ENCODE results near the gene CCDC24.

The CCDC24 gene

DNA sequence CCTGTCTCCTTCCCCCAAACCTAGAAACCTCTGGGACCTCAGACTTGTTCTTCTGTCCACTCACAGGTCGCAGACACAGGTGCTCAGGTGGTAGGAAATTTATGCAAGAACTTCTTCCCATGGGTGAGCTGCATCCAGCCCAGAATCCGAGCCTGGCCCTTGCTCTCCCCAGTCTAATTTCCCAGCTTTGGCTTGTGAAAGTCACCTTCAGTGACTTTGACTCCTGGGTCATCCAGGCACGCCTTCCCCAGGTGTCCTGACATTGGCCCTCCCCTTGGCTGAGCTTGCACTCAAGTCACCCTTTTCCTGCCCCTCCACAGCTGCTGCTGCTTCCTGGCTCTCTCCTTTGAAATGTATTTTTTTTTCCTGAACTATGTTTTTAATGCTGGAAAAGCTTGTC, 38.0 kb upstream of the CCDC24 start:
- H3K27ac ChIP-seq (ENCODE audit: low read depth, low read length), result no peak overlapping the region

DNA sequence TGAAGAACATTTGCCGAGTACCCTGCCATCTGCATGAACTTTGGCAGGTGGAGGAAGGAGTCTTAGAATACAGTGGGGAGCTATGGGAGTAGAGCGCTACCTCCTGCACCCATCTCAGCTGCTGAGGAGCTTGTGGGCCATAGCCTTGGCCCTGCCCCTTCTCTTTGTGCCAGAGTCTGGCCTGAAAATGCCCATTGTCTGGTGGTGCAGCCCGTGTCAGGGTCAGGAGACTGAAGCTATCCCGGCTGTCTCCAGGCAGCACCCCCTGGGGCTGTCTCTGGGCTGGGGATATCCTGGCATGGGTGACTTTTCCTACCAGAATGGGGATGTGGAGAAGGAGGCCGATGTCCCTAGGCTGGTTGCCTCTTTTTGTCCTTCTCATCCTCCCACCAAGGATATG, 37.4 kb upstream of the CCDC24 start:
- no peak overlapping the region for H3K4me3 ChIP-seq (ENCODE audit: low read length)
- H3K4me1 ChIP-seq (ENCODE audit: control insufficient read depth, insufficient read depth, low read length), result no peaks in the 10 kb centered on the region
- no peak overlapping the region for H3K9ac ChIP-seq (ENCODE audit: low read length)
- H3K27ac ChIP-seq (ENCODE audit: low read depth, low read length), result no peak overlapping the region
- peaks cover 25% of the 10 kb centered on the region for H3K36me3 ChIP-seq (ENCODE audit: control insufficient read depth, insufficient read depth, low read length)
- no peaks in the 10 kb centered on the region for H3K27me3 ChIP-seq (ENCODE audit: control insufficient read depth, insufficient read depth, low read length)

More for the DNA sequence above, 38.0 kb upstream of the CCDC24 start:
- H3K4me1 ChIP-seq (ENCODE audit: control insufficient read depth, insufficient read depth, low read length), result peaks cover 2% of the 10 kb centered on the region
- no peak overlapping the region for H3K9ac ChIP-seq (ENCODE audit: low read length)
- no peak overlapping the region for H3K4me3 ChIP-seq (ENCODE audit: low read length)
- peaks cover 25% of the 10 kb centered on the region for H3K36me3 ChIP-seq (ENCODE audit: control insufficient read depth, insufficient read depth, low read length)
- no peaks in the 10 kb centered on the region for H3K27me3 ChIP-seq (ENCODE audit: control insufficient read depth, insufficient read depth, low read length)

DNA sequence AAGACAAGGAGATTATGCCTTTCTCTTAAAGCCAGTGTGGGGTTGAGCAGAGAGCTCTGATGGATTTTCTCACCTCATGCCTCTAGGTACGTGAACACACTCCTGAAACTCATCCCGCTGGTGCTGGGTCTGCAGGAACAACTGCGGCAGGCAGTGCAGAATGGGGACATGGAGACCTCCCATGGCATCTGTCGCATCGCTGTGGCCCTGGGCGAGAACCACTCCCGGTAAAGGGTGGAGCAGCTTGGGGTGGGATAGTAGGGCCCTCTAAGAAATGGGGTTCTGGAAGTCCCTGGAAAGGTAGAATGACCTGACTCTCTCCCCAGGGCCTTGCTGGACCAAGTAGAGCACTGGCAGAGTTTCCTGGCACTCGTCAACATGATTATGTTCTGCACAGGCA, 35.2 kb upstream of the CCDC24 start:
- H3K36me3 ChIP-seq (ENCODE audit: control insufficient read depth, insufficient read depth, low read length), result peaks cover 20% of the 10 kb centered on the region
- no peak overlapping the region for H3K27ac ChIP-seq (ENCODE audit: low read depth, low read length)
- H3K4me1 ChIP-seq (ENCODE audit: control insufficient read depth, insufficient read depth, low read length), result no peaks in the 10 kb centered on the region
- no peaks in the 10 kb centered on the region for H3K27me3 ChIP-seq (ENCODE audit: control insufficient read depth, insufficient read depth, low read length)
- H3K9ac ChIP-seq (ENCODE audit: low read length), result no peak overlapping the region
- H3K4me3 ChIP-seq (ENCODE audit: low read length), result no peak overlapping the region

DNA sequence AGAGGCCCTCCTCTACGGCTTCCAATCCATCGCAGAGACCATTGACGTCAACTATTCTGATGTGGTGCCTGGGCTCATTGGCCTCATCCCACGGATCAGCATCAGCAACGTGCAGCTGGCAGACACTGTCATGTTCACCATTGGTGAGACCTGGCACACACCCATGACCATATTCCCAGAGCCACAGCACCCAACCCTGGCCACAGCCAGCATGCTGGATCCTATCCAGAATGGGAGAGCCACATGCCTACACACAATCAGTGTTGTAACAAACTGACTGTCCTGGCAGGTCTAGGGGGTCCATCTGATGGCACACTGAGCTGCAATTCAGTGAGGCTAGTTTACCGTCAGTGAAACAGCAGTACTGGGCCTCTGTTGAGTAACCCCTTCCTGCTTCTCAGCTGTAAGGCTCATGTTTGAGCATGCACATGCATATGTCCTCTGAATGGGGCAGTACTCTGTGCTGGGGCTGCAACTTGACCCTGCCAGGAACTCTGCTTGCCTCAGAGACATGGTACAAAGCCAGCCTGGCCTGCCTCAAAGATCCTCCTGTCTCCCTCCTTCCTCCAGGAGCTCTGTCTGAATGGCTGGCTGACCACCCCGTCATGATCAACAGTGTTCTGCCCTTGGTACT, 33.9 kb upstream of the CCDC24 start:
- no peak overlapping the region for H3K4me3 ChIP-seq (ENCODE audit: low read length)
- no peaks in the 10 kb centered on the region for H3K4me1 ChIP-seq (ENCODE audit: control insufficient read depth, insufficient read depth, low read length)
- no peaks in the 10 kb centered on the region for H3K27me3 ChIP-seq (ENCODE audit: control insufficient read depth, insufficient read depth, low read length)
- no peak overlapping the region for H3K27ac ChIP-seq (ENCODE audit: low read depth, low read length)
- peaks cover 22% of the 10 kb centered on the region for H3K36me3 ChIP-seq (ENCODE audit: control insufficient read depth, insufficient read depth, low read length)
- H3K9ac ChIP-seq (ENCODE audit: low read length), result no peak overlapping the region

GRCh38 chr1:43958351-43959255, 32.8 kb upstream of the CCDC24 start:
- no peaks in the 10 kb centered on the region for H3K27me3 ChIP-seq (ENCODE audit: control insufficient read depth, insufficient read depth, low read length)
- H3K4me3 ChIP-seq (ENCODE audit: low read length), result no peak overlapping the region
- H3K27ac ChIP-seq (ENCODE audit: low read depth, low read length), result no peak overlapping the region
- peaks cover 22% of the 10 kb centered on the region for H3K36me3 ChIP-seq (ENCODE audit: control insufficient read depth, insufficient read depth, low read length)
- no peak overlapping the region for H3K9ac ChIP-seq (ENCODE audit: low read length)
- no peaks in the 10 kb centered on the region for H3K4me1 ChIP-seq (ENCODE audit: control insufficient read depth, insufficient read depth, low read length)

- H3K36me3 ChIP-seq (ENCODE audit: control insufficient read depth, insufficient read depth, low read length), result peaks cover 22% of the 10 kb centered on the region
- no peak overlapping the region for H3K9ac ChIP-seq (ENCODE audit: low read length)
These were observed 30.6 kb upstream of the CCDC24 start for GRCh38 chr1:43960798-43961197.

DNA sequence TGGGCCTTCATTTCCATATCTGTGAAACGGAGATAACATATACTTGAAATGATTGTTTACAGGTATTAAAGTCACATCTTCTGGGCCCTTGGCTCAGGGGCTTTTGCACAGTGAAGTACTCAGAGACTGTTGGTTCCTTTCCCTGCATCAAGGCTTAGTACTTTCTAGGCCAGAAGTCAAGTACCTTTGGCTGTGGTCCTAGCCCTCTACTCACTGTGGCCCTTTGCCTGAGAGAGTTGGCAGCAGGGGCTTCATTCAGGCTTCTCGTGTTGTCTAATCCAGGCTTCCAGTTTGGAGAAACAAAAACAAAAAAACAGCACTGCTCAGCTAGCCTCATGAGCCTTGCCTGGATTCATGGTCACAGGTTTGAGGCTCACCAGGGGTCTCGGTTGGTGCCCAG, 29.7 kb upstream of the CCDC24 start:
- Histone ChIP-seq H3K36me3 (ENCODE audit: control insufficient read depth, insufficient read depth, low read length) (peaks cover 19% of the 10 kb centered on the region), H3K9ac (ENCODE audit: low read length) (no peak overlapping the region), H3K4me3 (ENCODE audit: low read length) (no peak overlapping the region), H3K27ac (ENCODE audit: low read depth, low read length) (no peak overlapping the region), H3K27me3 (ENCODE audit: control insufficient read depth, insufficient read depth, low read length) (no peaks in the 10 kb centered on the region), H3K4me1 (ENCODE audit: control insufficient read depth, insufficient read depth, low read length) (no peaks in the 10 kb centered on the region)

More at GRCh38 chr1:43960798-43961197, 30.6 kb upstream of the CCDC24 start:
- Histone ChIP-seq H3K27me3 (ENCODE audit: control insufficient read depth, insufficient read depth, low read length) (no peaks in the 10 kb centered on the region), H3K4me1 (ENCODE audit: control insufficient read depth, insufficient read depth, low read length) (no peaks in the 10 kb centered on the region), H3K27ac (ENCODE audit: low read depth, low read length) (no peak overlapping the region), H3K4me3 (ENCODE audit: low read length) (no peak overlapping the region)

DNA sequence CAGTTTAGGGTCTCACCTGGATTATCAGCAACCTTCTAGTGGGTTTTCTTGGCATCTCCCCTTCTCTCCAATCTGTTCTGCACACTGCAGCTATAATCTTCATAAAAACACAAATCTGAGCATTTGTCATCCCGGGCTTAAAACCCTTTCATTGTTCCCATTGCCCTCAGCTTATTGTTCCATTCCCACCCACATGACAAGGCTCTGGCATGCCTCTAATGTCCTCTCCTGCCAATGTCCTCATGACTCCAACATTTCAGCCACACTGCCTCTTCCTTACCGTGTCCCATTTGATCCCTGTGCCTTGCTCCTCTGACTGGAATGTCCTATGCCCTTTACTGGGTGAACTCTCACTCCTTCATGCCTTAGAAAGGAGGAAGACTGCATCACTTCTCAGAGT, 29.1 kb upstream of the CCDC24 start:
- Histone ChIP-seq H3K27me3 (ENCODE audit: control insufficient read depth, insufficient read depth, low read length) (no peaks in the 10 kb centered on the region), H3K4me3 (ENCODE audit: low read length) (no peak overlapping the region), H3K36me3 (ENCODE audit: control insufficient read depth, insufficient read depth, low read length) (peaks cover 14% of the 10 kb centered on the region), H3K27ac (ENCODE audit: low read depth, low read length) (no peak overlapping the region), H3K9ac (ENCODE audit: low read length) (no peak overlapping the region), H3K4me1 (ENCODE audit: control insufficient read depth, insufficient read depth, low read length) (no peaks in the 10 kb centered on the region)

- no peak overlapping the region for H3K27ac ChIP-seq (ENCODE audit: low read depth, low read length)
- H3K27me3 ChIP-seq (ENCODE audit: control insufficient read depth, insufficient read depth, low read length), result no peaks in the 10 kb centered on the region
- no peak overlapping the region for H3K4me3 ChIP-seq (ENCODE audit: low read length)
- H3K9ac ChIP-seq (ENCODE audit: low read length), result no peak overlapping the region
- peaks cover 7% of the 10 kb centered on the region for H3K36me3 ChIP-seq (ENCODE audit: control insufficient read depth, insufficient read depth, low read length)
- H3K4me1 ChIP-seq (ENCODE audit: control insufficient read depth, insufficient read depth, low read length), result no peaks in the 10 kb centered on the region
These were observed 28.4 kb upstream of the CCDC24 start for GRCh38 chr1:43963006-43963405.

DNA sequence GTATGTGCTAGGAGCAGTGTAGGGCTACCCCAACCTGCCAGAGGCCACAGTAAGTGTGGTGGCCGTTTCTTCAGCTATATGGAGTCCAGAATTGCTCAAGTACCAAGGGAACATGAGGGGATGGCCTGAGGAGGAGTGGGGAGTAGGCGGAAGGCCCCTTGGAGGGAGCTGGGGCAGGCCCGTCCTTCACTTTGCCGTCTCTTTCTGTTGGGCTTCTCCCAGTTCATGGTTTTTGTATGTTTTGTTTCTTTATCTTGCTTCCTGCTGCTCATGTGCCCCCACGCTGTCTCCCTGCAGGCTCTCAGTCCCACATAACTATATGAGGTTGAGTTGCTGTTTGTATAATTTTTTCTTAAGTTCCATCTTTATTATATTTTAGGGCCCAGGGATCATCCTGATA, 27.5 kb upstream of the CCDC24 start:
- H3K4me1 ChIP-seq (ENCODE audit: control insufficient read depth, insufficient read depth, low read length), result no peaks in the 10 kb centered on the region
- no peaks in the 10 kb centered on the region for H3K27me3 ChIP-seq (ENCODE audit: control insufficient read depth, insufficient read depth, low read length)
- H3K4me3 ChIP-seq (ENCODE audit: low read length), result no peak overlapping the region
- peaks cover 5% of the 10 kb centered on the region for H3K36me3 ChIP-seq (ENCODE audit: control insufficient read depth, insufficient read depth, low read length)
- no peak overlapping the region for H3K9ac ChIP-seq (ENCODE audit: low read length)
- H3K27ac ChIP-seq (ENCODE audit: low read depth, low read length), result no peak overlapping the region

DNA sequence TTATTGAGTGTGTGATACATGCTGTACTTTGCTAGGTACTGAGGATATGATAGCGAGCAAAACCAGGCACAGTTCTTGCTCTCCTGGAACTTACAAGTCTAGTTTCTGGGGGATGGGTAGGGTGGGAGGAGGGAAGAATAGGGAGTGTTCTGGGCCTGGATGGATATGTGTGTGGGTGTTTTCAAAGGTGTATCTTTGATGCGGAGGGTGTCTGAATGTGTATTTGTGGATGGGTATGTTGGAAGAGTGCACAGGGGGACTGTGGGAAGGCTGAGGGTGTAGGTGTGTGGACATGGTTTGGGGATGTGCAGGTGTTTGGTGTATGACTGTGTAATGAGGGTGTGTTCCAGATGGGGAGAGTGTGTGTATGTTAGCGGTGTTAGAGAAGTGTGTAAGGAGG, 26.1 kb upstream of the CCDC24 start:
- H3K36me3 ChIP-seq (ENCODE audit: control insufficient read depth, insufficient read depth, low read length), result peaks cover 5% of the 10 kb centered on the region
- H3K4me1 ChIP-seq (ENCODE audit: control insufficient read depth, insufficient read depth, low read length), result peaks cover 2% of the 10 kb centered on the region
- no peak overlapping the region for H3K4me3 ChIP-seq (ENCODE audit: low read length)
- H3K27ac ChIP-seq (ENCODE audit: low read depth, low read length), result no peak overlapping the region
- no peak overlapping the region for H3K9ac ChIP-seq (ENCODE audit: low read length)
- no peaks in the 10 kb centered on the region for H3K27me3 ChIP-seq (ENCODE audit: control insufficient read depth, insufficient read depth, low read length)

GRCh38 chr1:43968348-43968948, 23.0 kb upstream of the CCDC24 start:
- no peak overlapping the region for H3K4me3 ChIP-seq (ENCODE audit: low read length)
- no peak overlapping the region for H3K27ac ChIP-seq (ENCODE audit: low read depth, low read length)
- H3K4me1 ChIP-seq (ENCODE audit: control insufficient read depth, insufficient read depth, low read length), result peaks cover 5% of the 10 kb centered on the region
- H3K27me3 ChIP-seq (ENCODE audit: control insufficient read depth, insufficient read depth, low read length), result no peaks in the 10 kb centered on the region
- H3K36me3 ChIP-seq (ENCODE audit: control insufficient read depth, insufficient read depth, low read length), result peaks cover 7% of the 10 kb centered on the region
- H3K9ac ChIP-seq (ENCODE audit: low read length), result no peak overlapping the region

All from rectal smooth muscle tissue (tissue), 1 donor.